ENCODE measurements around the gene ARHGAP26. TPM values are rescaled to one million over a fixed set of nuclear protein-coding genes. Genes with fewer than 3 reads are reported as not detected.

The ARHGAP26 gene
- total RNA-seq, 1 experiment from 2014 or later: 5.5 TPM

GRCh38 chr5:143267186-143267585, 497.0 kb downstream of the ARHGAP26 start:
- DNase-seq (ENCODE audit: low read depth): no peak

DNA sequence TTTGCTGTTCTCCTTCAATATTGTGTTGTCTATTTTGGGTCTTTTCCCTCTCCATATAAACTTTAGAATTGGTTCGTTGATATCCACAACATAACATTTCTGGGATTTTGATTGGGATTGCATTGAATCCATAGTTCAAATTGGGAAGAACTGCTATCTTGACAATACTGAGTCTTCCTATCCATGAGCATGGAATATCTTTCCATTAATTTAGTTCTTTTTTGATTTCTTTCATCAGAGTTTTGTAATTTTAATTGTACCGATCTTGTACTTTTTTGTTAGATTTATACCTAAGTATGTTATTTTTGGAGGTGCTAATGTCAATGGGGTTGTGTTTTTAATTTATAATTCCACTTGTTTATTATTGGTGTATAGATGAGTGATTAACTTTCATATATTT, 498.2 kb downstream of the ARHGAP26 start:
- no peak for DNase-seq (ENCODE audit: low read depth)

DNA sequence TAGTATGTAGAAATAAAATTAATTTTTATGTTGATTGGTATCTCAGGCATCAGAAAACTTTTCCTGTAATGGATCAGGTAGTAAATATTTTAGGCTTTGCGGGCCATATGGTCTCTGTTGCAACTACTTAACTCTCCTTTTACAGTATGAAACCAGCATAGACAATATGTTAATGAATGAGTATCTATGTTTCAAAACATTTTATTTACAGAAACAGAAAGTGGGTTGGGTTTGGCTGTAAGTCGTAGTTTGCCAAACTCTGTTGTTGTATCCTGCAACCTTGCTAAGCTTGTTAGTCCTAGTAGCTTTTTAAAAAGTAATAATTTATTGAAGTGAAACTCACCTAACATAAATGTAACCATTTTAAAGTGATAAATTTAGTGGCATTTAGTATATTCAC, 501.3 kb downstream of the ARHGAP26 start:
- DNase-seq (ENCODE audit: low read depth): no peak

DNA sequence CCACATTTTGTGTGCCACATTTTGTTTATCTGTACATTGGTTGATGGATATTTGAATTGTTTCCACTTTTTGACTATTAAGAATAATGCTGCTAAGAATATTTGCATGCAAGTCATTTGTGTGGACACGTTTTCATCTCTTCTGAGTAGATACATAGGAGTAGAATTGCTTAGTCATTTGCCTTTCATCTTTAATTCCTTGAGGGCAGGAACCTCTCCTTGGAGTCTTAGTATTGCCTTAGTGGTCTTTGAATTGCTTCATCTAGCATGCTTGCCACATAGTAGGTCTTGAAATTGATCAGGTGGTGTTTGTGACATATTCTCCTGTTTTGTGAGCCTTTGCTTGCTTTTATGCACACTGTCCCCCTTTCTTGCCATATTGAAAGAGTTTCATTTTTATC, 504.8 kb downstream of the ARHGAP26 start:
- no peak for DNase-seq (ENCODE audit: low read depth)

DNA sequence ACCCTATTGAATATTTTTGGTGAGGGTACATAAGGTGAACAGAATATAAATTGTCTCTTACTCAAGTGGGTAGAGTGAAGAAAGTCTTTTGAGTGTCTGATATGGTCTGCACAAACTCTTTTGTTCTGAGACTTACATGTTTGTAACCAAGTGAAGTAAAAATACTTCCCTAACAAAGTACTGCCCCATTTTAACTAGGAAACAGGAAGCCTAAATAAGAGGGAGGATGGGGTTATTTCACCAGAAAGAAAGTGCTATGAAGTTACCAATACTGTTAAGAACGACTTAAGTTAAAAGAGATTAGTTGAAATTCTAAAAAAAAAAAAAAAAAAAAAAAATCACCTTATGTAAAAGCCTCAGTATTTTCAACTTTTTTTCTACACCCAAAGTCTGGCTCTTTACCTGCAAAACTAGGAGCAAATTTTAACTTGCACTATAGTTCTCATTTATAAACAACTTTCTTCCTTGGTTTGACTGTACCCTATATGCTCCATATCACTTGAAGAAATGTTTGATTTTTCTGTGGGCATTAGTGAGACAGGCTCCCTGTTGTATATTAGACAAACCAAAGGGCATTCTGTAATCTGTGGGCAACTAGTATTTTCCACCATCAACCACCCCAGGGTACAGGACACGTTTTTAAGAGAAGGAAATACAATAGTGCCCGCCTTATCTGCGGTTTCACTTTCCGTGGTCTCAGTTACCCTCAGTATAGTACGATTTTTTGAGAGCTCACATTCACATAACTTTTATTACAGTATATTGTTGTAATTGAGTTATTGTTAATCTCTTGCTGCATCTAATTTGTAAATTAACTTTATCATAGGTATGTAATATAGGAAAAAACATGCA, 505.6 kb downstream of the ARHGAP26 start:
- no peak for DNase-seq (ENCODE audit: low read depth)

GRCh38 chr5:143277536-143277935, 507.4 kb downstream of the ARHGAP26 start:
- no peak for DNase-seq (ENCODE audit: low read depth)

Other genes with a start within 250 kb of the ARHGAP26 start
- gene FGF1, start 84.3 kb upstream of the ARHGAP26 start, total RNA-seq (2014; rRNA removed; shearing (Covaris generic)): 2.4 and 4.1 TPM in 2 replicates